Ascending aorta (tissue), 2 donors: ENCODE results near the gene LRP1-AS. TPM values are rescaled to one million over a fixed set of nuclear protein-coding genes. Genes with fewer than 3 reads are reported as not detected.

ENCODE experiments used
- DNase-seq, 2 donors: peaks; one replicate each; pipeline ENCODE4 v3.0.0-alpha.2; 2019; ENCODE audit warnings: low spot score in 2 of 2
- H3K27ac ChIP-seq, 2 donors: fragments of 200-600 bp; sonication (generic); one replicate each; pipeline ENCODE4 v1.5.1; 2016 to 2017; ENCODE audit warnings: mild to moderate bottlenecking in 1 of 2
- H3K27me3 ChIP-seq: fragments of 200-600 bp; sonication (generic); one replicate; pipeline ENCODE4 v1.5.1; 2017
- H3K36me3 ChIP-seq, 2 donors: fragments of 200-600 bp; sonication (generic); one replicate each; pipeline ENCODE4 v1.5.1; 2016
- H3K4me1 ChIP-seq, 2 donors: fragments of 200-600 bp; sonication (generic); one replicate each; pipeline ENCODE4 v1.5.1; 2016 to 2017; ENCODE audit warnings: mild to moderate bottlenecking in 1 of 2
- H3K4me3 ChIP-seq, 2 donors: fragments of 200-600 bp; sonication (generic); one replicate each; pipeline ENCODE4 v1.5.1; 2016 to 2017; ENCODE audit warnings: mild to moderate bottlenecking in 1 of 2
- H3K9me3 ChIP-seq, 2 donors: fragments of 200-600 bp; sonication (generic); one replicate each; pipeline ENCODE4 v1.5.1; 2016
- intact Hi-C: fragments of 100-400 bp; cut with DNase I; formaldehyde crosslinking; loops from one replicate; pipeline ENCODE4 v1.15.1; 2023
- total RNA-seq: library from RNA; depleted of rRNA; stranded (reverse); fragments of >200 nt; gene quantifications from one replicate; pipeline ENCODE4 v1.1.0, GENCODE V29; 2016
- TF ChIP-seq, protein P1 (sequence below), 3 experiments: fragments of 200-600 bp in 2 of 3; fragments of 450-650 bp in 1 of 3; sonication (generic) in 2 of 3; IDR thresholded peaks; one replicate each; pipeline ENCODE4 v1.5.1; 2016 to 2019; ENCODE audit warnings: antibody characterized with exemption in 3 of 3, mild to moderate bottlenecking in 1 of 3, moderate library complexity in 1 of 3

Gene LRP1-AS
- total RNA-seq, 1 donor from 2014 or later, result not detected

DNA sequence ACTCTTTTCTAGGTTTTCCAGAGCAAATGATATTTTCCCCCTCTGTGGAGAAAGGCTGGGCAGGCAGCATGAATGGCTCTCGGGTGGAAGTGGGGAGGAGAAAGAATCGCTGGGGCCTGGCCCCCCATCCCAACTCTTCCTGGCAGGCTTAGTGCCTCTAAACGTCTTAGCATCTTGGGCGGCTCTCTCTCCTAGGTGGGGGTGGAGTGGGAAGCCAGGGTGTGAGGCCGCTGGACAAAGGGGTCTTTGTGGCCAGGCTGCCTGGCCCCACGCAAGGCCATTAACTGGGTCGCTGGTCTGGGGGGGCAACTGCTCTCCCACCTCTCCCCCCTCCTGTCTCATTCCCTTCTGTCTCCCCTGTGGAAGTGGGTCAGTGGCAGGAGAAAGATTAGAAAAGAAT lies 4.7 kb downstream of the LRP1-AS start:
- peaks cover 26 to 35% of the 10 kb centered on the region in 2 donors for H3K4me1 ChIP-seq
- DNase-seq, result no peak
- H3K36me3 ChIP-seq, result peaks cover 67 to 85% of the 10 kb centered on the region in 2 donors
- no peak overlapping the region for H3K4me3 ChIP-seq
- H3K27ac ChIP-seq, result peak overlapping the region; percentile 64 to 65
- intact Hi-C loops, result no loop called here
- H3K27me3 ChIP-seq, result no peaks in the 10 kb centered on the region
- no peaks in the 10 kb centered on the region for H3K9me3 ChIP-seq
- TF ChIP-seq, protein P1, sequence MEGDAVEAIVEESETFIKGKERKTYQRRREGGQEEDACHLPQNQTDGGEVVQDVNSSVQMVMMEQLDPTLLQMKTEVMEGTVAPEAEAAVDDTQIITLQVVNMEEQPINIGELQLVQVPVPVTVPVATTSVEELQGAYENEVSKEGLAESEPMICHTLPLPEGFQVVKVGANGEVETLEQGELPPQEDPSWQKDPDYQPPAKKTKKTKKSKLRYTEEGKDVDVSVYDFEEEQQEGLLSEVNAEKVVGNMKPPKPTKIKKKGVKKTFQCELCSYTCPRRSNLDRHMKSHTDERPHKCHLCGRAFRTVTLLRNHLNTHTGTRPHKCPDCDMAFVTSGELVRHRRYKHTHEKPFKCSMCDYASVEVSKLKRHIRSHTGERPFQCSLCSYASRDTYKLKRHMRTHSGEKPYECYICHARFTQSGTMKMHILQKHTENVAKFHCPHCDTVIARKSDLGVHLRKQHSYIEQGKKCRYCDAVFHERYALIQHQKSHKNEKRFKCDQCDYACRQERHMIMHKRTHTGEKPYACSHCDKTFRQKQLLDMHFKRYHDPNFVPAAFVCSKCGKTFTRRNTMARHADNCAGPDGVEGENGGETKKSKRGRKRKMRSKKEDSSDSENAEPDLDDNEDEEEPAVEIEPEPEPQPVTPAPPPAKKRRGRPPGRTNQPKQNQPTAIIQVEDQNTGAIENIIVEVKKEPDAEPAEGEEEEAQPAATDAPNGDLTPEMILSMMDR (IDR thresholded peaks at IDR 0.05), result no peak

DNA sequence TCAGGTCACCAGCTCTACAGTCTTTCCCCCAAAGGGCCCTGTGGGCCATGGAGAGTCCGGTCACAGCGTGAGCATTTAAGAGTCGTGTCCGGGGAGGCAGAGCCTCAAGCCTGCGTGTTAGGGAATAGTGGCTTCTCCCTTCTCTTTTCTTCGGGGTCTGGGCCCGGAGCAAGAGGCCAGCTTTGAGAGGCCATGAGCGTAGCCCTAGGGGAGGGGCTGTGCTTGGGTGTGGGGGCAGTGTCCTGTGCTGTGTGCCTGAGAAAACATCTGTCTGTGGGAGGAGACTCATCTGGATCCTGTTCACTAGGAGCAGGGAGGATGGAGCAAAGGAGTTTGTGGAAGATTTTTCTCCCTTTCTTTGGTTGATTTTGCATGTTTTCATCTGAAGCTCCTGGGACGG lies 5.3 kb downstream of the LRP1-AS start:
- TF ChIP-seq, protein P1 (IDR thresholded peaks at IDR 0.05), result no peak
- peaks cover 67 to 85% of the 10 kb centered on the region in 2 donors for H3K36me3 ChIP-seq
- H3K27ac ChIP-seq, result peak overlapping the region; percentile 64 to 65
- no peaks in the 10 kb centered on the region for H3K27me3 ChIP-seq
- peaks cover 20 to 32% of the 10 kb centered on the region in 2 donors for H3K4me1 ChIP-seq
- intact Hi-C loops, result no loop called here
- H3K4me3 ChIP-seq, result no peak overlapping the region
- no peak for DNase-seq
- H3K9me3 ChIP-seq, result no peaks in the 10 kb centered on the region

DNA sequence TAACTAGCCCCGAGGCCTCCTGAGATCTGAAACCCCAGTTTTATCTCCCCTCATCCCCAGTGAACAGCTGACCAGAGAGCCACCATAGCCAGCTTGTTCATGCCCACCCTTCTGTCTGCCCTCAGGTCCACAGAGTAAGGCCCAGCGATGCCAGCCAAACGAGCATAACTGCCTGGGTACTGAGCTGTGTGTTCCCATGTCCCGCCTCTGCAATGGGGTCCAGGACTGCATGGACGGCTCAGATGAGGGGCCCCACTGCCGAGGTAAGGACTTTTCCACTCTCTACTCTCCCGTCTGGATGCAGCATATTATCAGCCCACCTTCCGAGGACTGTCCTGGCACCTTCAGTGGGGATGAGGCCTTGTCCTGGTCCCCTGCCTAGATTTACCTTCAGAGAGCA lies 6.2 kb downstream of the LRP1-AS start:
- H3K9me3 ChIP-seq, result no peaks in the 10 kb centered on the region
- peak overlapping the region; percentile 64 to 65 for H3K27ac ChIP-seq
- no peaks in the 10 kb centered on the region for H3K27me3 ChIP-seq
- TF ChIP-seq, protein P1 (IDR thresholded peaks at IDR 0.05), result no peak
- H3K4me3 ChIP-seq, result no peak overlapping the region
- intact Hi-C loops, result no loop called here
- peaks cover 65 to 80% of the 10 kb centered on the region in 2 donors for H3K36me3 ChIP-seq
- peaks cover 16 to 29% of the 10 kb centered on the region in 2 donors for H3K4me1 ChIP-seq
- DNase-seq, result no peak

DNA sequence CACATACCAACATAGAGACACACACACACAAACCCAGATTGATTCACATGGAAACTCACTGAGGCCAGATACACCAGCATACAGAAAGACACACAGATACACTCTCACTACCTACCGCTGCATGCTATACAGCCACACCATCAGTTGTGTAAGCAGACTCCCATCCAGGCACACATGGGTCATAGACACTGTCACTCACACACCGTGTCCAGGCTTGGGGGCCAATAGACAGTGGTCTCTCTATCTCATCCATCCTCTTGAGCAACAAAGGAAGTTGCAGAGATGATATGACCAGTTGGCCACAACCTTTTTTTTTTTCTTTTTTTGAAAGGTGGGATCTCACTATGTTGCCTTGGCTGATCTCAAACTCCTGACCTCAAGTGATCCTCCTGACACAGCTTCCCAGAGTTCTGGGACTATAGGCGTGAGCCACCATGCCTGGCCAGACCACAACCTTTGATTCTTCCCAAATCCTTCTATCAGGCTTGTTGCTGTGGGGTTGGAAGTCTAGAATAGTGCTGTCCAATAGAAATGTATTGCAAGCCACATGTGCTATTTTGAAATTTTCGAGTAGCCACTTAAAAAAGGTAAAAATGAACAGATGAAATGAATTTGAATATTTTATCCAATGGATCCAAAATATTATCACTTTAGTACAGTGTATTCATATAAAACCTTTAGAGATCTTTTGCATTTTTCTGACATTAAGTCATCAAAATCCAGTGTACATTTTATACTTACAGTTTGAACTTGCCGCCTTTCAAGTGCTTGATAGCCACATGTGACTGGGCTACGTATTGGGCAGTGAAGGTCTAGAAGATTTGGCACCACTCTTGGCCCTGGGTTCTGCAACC lies 7.4 kb downstream of the LRP1-AS start:
- Histone ChIP-seq H3K4me3 (no peak overlapping the region), H3K27me3 (no peaks in the 10 kb centered on the region), H3K4me1 (peaks cover 15 to 31% of the 10 kb centered on the region in 2 donors), H3K9me3 (no peaks in the 10 kb centered on the region), H3K36me3 (peaks cover 54 to 68% of the 10 kb centered on the region in 2 donors), H3K27ac (peak overlapping the region in 1 of 2 donors; percentile 65)
- TF ChIP-seq, protein P1 (IDR thresholded peaks at IDR 0.05), result no peak
- intact Hi-C loops, result no loop called here
- peak in 1 of 2 donors; percentile 63 for DNase-seq

DNA sequence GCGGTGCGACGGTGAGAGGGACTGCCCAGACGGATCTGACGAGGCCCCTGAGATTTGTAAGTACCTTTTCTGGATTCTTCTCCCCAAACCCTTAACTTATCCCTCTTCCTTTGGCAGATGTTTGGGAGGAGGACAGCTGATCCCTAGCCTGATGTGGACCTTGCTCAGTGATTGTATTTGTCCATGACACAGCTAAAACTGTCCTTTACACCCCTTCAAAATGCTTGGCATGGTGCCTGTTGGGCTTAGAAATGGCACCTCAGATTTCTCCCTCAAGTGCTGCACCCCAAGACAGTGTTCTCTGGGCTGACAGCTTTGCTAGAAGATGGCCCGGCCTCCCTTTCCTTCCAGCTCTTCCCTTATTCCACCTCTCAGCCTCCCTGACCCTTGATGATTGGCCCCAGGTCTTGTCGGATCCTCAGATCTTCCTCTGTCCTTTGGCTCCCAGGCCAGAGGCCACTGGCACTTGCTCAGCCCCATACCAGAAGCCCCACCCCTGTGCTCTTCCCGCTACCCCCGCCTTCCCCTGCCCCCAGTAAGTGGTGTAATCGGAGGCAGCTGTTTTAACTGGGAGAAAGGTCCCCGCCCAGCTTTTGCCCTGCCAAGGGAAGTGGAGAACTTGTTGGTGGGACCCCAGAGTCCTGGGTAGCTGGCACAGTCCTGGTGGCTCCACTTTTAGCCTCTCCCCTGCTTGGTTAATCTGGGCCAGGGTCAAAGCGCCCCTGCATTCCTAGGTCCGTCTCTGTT lies 8.7 kb downstream of the LRP1-AS start:
- H3K4me1 ChIP-seq, result peaks cover 16 to 41% of the 10 kb centered on the region in 2 donors
- DNase-seq, result peak in 1 of 2 donors; percentile 88
- H3K9me3 ChIP-seq, result no peaks in the 10 kb centered on the region
- TF ChIP-seq, protein P1 (IDR thresholded peaks at IDR 0.05), result no peak
- peaks cover 42 to 54% of the 10 kb centered on the region in 2 donors for H3K36me3 ChIP-seq
- H3K4me3 ChIP-seq, result no peak overlapping the region
- H3K27me3 ChIP-seq, result no peaks in the 10 kb centered on the region
- intact Hi-C loops, result no loop called here
- H3K27ac ChIP-seq, result peak overlapping the region; percentile 91 to 99
